Activated CD8-positive, alpha-beta T cell treated with anti-CD3 and anti-CD28 coated beads, Interleukin-2, amount 10 ng/mL, durations not matched to agents 7 days and 5 days (primary cell): ENCODE measurements around the gene RNF114. TPM values are rescaled to one million over a fixed set of nuclear protein-coding genes. Genes with fewer than 3 reads are reported as not detected.
A peak's percentile ranks its signal among the peaks of the same experiment; 100 is the strongest.

Experiments used
- ATAC-seq: fragments of 150-1000 bp; cut with Tn5 transposase; one replicate; pipeline ENCODE4 v1.10.0; 2021; ENCODE audit warnings: moderate library complexity
- CTCF ChIA-PET: fragments of 350-600 bp; sonication (Branson Sonifier 250); formaldehyde crosslinking; loops from one replicate; lab custom pipeline; 2021; ENCODE audit warnings: antibody characterized with exemption; lab: Charles Lee
- POLR2A ChIA-PET: fragments of 350-600 bp; sonication (Branson Sonifier 250); formaldehyde crosslinking; loops from one replicate; lab custom pipeline; 2021; ENCODE audit warnings: antibody characterized with exemption; lab: Charles Lee
- DNase-seq: peaks from one replicate; pipeline ENCODE4 v3.0.0-alpha.2; 2020
- H3K27ac Mint-ChIP-seq: one replicate; pipeline ENCODE4 v1.8.0; 2021; ENCODE audit warnings: mild to moderate bottlenecking, mixed read lengths
- H3K27me3 Mint-ChIP-seq: one replicate; pipeline ENCODE4 v1.8.0; 2021; ENCODE audit warnings: low read depth, mixed read lengths
- H3K36me3 Mint-ChIP-seq: one replicate; pipeline ENCODE4 v1.8.0; 2021; ENCODE audit warnings: low read depth, mixed read lengths
- H3K4me1 Mint-ChIP-seq: one replicate; pipeline ENCODE4 v1.8.0; 2021; ENCODE audit warnings: low read depth, mixed read lengths
- H3K4me3 Mint-ChIP-seq: one replicate; pipeline ENCODE4 v1.8.0; 2021; ENCODE audit warnings: mild to moderate bottlenecking, mixed read lengths
- H3K9me3 Mint-ChIP-seq: one replicate; pipeline ENCODE4 v1.8.0; 2022; ENCODE audit warnings: mixed read lengths; ENCODE audit not compliant: insufficient read depth
- total RNA-seq, 2 experiments: library from RNA; stranded (reverse); gene quantifications; one replicate each; pipeline ENCODE4 v1.2.3, GENCODE V29; 2021

Gene RNF114
- 10 to 100 TPM; 50.1 to 54.8 TPM for total RNA-seq

- H3K4me1 Mint-ChIP-seq: peaks cover 43% of the 10 kb centered on the region
- ChIA-PET POLR2A (interaction anchor here (0.6 to 2.7 kb wide), 7 partner anchors 8 to 149 kb away, joined by 3 to 17 read pairs (median 4); partner anchors contain the start of gene SPATA2), CTCF (interaction anchor here (0.9 to 4.6 kb wide), 8 partner anchors 10 to 602 kb away, joined by 3 to 26 read pairs (median 4); no protein-coding TSS in a partner anchor)
- no peaks in the 10 kb centered on the region for H3K27me3 Mint-ChIP-seq
- ATAC-seq (peak; percentile 90), DNase-seq (peak; percentile 93)
- H3K36me3 Mint-ChIP-seq: peaks cover 20% of the 10 kb centered on the region
- peak within 1 kb of the TSS; percentile 96 for H3K4me3 Mint-ChIP-seq
- no peaks in the 10 kb centered on the region for H3K9me3 Mint-ChIP-seq
- peak within 1 kb of the TSS; percentile 94 for H3K27ac Mint-ChIP-seq
Measured at GRCh38 chr20:49936153-49937026, at the start of gene RNF114. Gene RNF114, plus strand, starts transcription at chr20:49936397. Its CDS starts 16 bp downstream, at chr20:49936413.

- Mint-ChIP-seq H3K9me3 (no peaks in the 10 kb centered on the region), H3K27ac (no peak overlapping the region), H3K4me3 (no peak overlapping the region), H3K27me3 (no peaks in the 10 kb centered on the region), H3K4me1 (peaks cover 16% of the 10 kb centered on the region), H3K36me3 (peaks cover 25% of the 10 kb centered on the region)
- ATAC-seq (no peak), DNase-seq (no peak)
- CTCF ChIA-PET: interaction anchor here (0.9 to 5.0 kb wide), 9 partner anchors 9 to 277 kb away, joined by 3 to 28 read pairs (median 4); no protein-coding TSS in a partner anchor
- POLR2A ChIA-PET: no interaction called here
Measured at GRCh38 chr20:49886571-49887213, 49.5 kb upstream of the RNF114 start.

- CTCF ChIA-PET: interaction anchor here (0.6 to 5.0 kb wide), 22 partner anchors 10 to 346 kb away, joined by 3 to 28 read pairs (median 4); no protein-coding TSS in a partner anchor
- no peak for DNase-seq
- no peak for ATAC-seq
- Mint-ChIP-seq H3K4me3 (no peak overlapping the region), H3K4me1 (peaks cover 18% of the 10 kb centered on the region), H3K9me3 (no peaks in the 10 kb centered on the region), H3K27ac (peak overlapping the region; percentile 30), H3K27me3 (no peaks in the 10 kb centered on the region), H3K36me3 (peaks cover 19% of the 10 kb centered on the region)
- POLR2A ChIA-PET: no interaction called here
Measured at GRCh38 chr20:49887251-49888211, 48.7 kb upstream of the RNF114 start.

- Mint-ChIP-seq H3K4me3 (no peak overlapping the region), H3K4me1 (peaks cover 24% of the 10 kb centered on the region), H3K27ac (peak overlapping the region; percentile 50), H3K36me3 (peaks cover 17% of the 10 kb centered on the region), H3K27me3 (no peaks in the 10 kb centered on the region), H3K9me3 (no peaks in the 10 kb centered on the region)
- CTCF ChIA-PET: interaction anchor here (0.5 to 5.0 kb wide), 25 partner anchors 9 to 347 kb away, joined by 3 to 28 read pairs (median 4); no protein-coding TSS in a partner anchor
- POLR2A ChIA-PET: no interaction called here
- DNase-seq (peak; percentile 69), ATAC-seq (peak; percentile 44)
Measured at GRCh38 chr20:49888212-49889000, 47.8 kb upstream of the RNF114 start.

- ATAC-seq: no peak
- Mint-ChIP-seq H3K36me3 (peaks cover 12% of the 10 kb centered on the region), H3K27me3 (no peaks in the 10 kb centered on the region), H3K9me3 (no peaks in the 10 kb centered on the region), H3K4me3 (no peak overlapping the region), H3K4me1 (peaks cover 27% of the 10 kb centered on the region), H3K27ac (peak overlapping the region; percentile 79)
- no peak for DNase-seq
- CTCF ChIA-PET: interaction anchor here (0.5 to 5.0 kb wide), 22 partner anchors 8 to 347 kb away, joined by 3 to 28 read pairs (median 3); no protein-coding TSS in a partner anchor
- POLR2A ChIA-PET: interaction anchor here (0.6 to 1.0 kb wide), 2 partner anchors 27 to 571 kb away, joined by 3 read pairs; no protein-coding TSS in a partner anchor
Measured at GRCh38 chr20:49889001-49889934, 46.9 kb upstream of the RNF114 start.

- Mint-ChIP-seq H3K9me3 (no peaks in the 10 kb centered on the region), H3K27ac (no peak overlapping the region), H3K36me3 (peaks cover 12% of the 10 kb centered on the region), H3K4me1 (peaks cover 30% of the 10 kb centered on the region), H3K27me3 (no peaks in the 10 kb centered on the region), H3K4me3 (no peak overlapping the region)
- CTCF ChIA-PET: interaction anchor here (1.0 to 5.0 kb wide), 5 partner anchors 14 to 280 kb away, joined by 3 to 28 read pairs (median 3); no protein-coding TSS in a partner anchor
- DNase-seq (no peak), ATAC-seq (no peak)
- POLR2A ChIA-PET: interaction anchor here (0.6 to 1.0 kb wide), 2 partner anchors 26 to 572 kb away, joined by 3 read pairs; no protein-coding TSS in a partner anchor
Measured at GRCh38 chr20:49889935-49890333, 46.3 kb upstream of the RNF114 start.

GRCh38 chr20:49890471-49891361 is 45.5 kb upstream of the RNF114 start:
- ATAC-seq (no peak), DNase-seq (no peak)
- no peak overlapping the region for H3K27ac Mint-ChIP-seq
- H3K4me3 Mint-ChIP-seq: no peak overlapping the region
- peaks cover 12% of the 10 kb centered on the region for H3K36me3 Mint-ChIP-seq
- CTCF ChIA-PET: interaction anchor here (1.4 kb wide), 1 partner anchor 24 kb away, joined by 3 read pairs; no protein-coding TSS in a partner anchor
- peaks cover 31% of the 10 kb centered on the region for H3K4me1 Mint-ChIP-seq
- POLR2A ChIA-PET: interaction anchor here (1.0 kb wide), 1 partner anchor 25 kb away, joined by 3 read pairs; no protein-coding TSS in a partner anchor
- no peaks in the 10 kb centered on the region for H3K27me3 Mint-ChIP-seq
- H3K9me3 Mint-ChIP-seq: no peaks in the 10 kb centered on the region

GRCh38 chr20:49891476-49892110 is 44.6 kb upstream of the RNF114 start:
- CTCF ChIA-PET: interaction anchor here (1.4 to 1.5 kb wide), 2 partner anchors 23 to 280 kb away, joined by 3 read pairs; no protein-coding TSS in a partner anchor
- ATAC-seq: no peak
- no peak overlapping the region for H3K4me3 Mint-ChIP-seq
- POLR2A ChIA-PET: interaction anchor here (1.3 kb wide), 1 partner anchor 11 kb away, joined by 3 read pairs; no protein-coding TSS in a partner anchor
- peaks cover 31% of the 10 kb centered on the region for H3K4me1 Mint-ChIP-seq
- DNase-seq: no peak
- H3K36me3 Mint-ChIP-seq: peaks cover 12% of the 10 kb centered on the region
- H3K9me3 Mint-ChIP-seq: no peaks in the 10 kb centered on the region
- H3K27me3 Mint-ChIP-seq: no peaks in the 10 kb centered on the region
- H3K27ac Mint-ChIP-seq: no peak overlapping the region
